Measurements from ENCODE around the gene MS4A1. TPM values are rescaled to one million over a fixed set of nuclear protein-coding genes. Genes with fewer than 3 reads are reported as not detected.

Gene MS4A1
- total RNA-seq, 1 experiment from 2014 or later, result not detected

- H3K9me3 ChIP-seq (ENCODE audit: control insufficient read depth, low read depth, low read length), result no peaks in the 10 kb centered on the region
- H2BK12ac ChIP-seq (ENCODE audit: insufficient read length, low read depth, low read length), result no peak overlapping the region
- no peak overlapping the region for H2BK15ac ChIP-seq (ENCODE audit: low read depth, low read length)
- no peaks in the 10 kb centered on the region for H3K27me3 ChIP-seq (ENCODE audit: insufficient read depth, low read length)
- H4K20me1 ChIP-seq (ENCODE audit: control insufficient read depth, insufficient read depth, insufficient read length), result no peaks in the 10 kb centered on the region
- H3K79me2 ChIP-seq (ENCODE audit: insufficient read depth, low read length), result no peaks in the 10 kb centered on the region
- no peaks in the 10 kb centered on the region for H3K23me2 ChIP-seq (ENCODE audit: insufficient read length, low read depth, low read length, poor library complexity, severe bottlenecking)
- Mint-ChIP-seq H3K36me3 (ENCODE audit: insufficient read depth in 1 of 3, low read depth in 3 of 3) (no peaks in the 10 kb centered on the region), H3K27me3 (ENCODE audit: low read depth) (peaks cover 3% of the 10 kb centered on the region; the same call in 1 of the 2 replicates), H3K4me1 (peaks cover 0 to 3% of the 10 kb centered on the region in 2 experiments; a peak in 2 of 4 replicates), H3K27ac (no peak overlapping the region; a peak in 1 of 7 replicates), H3K4me3 (no peak overlapping the region), H3K9me3 (no peaks in the 10 kb centered on the region)
- H2BK20ac ChIP-seq (ENCODE audit: low read depth, low read length, poor library complexity, severe bottlenecking), result no peak overlapping the region
- H2BK120ac ChIP-seq (ENCODE audit: low read depth, low read length, poor library complexity, severe bottlenecking), result no peak overlapping the region
- H2AK5ac ChIP-seq (ENCODE audit: insufficient read length, low read length), result no peak overlapping the region
- H3K4me2 ChIP-seq (ENCODE audit: insufficient read depth, insufficient read length, low read length), result no peak overlapping the region
- no peak overlapping the region for H3K9ac ChIP-seq (ENCODE audit: extremely low read depth, insufficient read length, low read length)
- no peak overlapping the region for H4K5ac ChIP-seq (ENCODE audit: insufficient read length, low read depth, low read length)
- H4K8ac ChIP-seq (replicated peaks; ENCODE audit: insufficient read length, low read depth, low read length), result no peak overlapping the region
- no peak for DNase-seq
- peak overlapping the region; percentile 42 for H2AFZ ChIP-seq (ENCODE audit: low read length)
- no peak overlapping the region for H3K56ac ChIP-seq (ENCODE audit: insufficient read length, low read depth, low read length)
- no peak overlapping the region for H4K91ac ChIP-seq (ENCODE audit: insufficient read length, low read depth, low read length)
- no peak overlapping the region for H3K14ac ChIP-seq (ENCODE audit: insufficient read depth, low read length)
- no peak overlapping the region for H3T11ph ChIP-seq (ENCODE audit: low read length)
- H3K18ac ChIP-seq (ENCODE audit: insufficient read length, low read depth, low read length), result no peak overlapping the region
- no peaks in the 10 kb centered on the region for H3K79me1 ChIP-seq (ENCODE audit: insufficient read depth, low read depth, low read length, poor library complexity, severe bottlenecking)
- no peak overlapping the region for H3K23ac ChIP-seq (ENCODE audit: insufficient read length, low read depth, low read length)
- H3K4ac ChIP-seq (ENCODE audit: low read depth, low read length), result no peak overlapping the region
- no peak overlapping the region for H3K27ac ChIP-seq (ENCODE audit: insufficient read length, low read depth, low read length)
- TF ChIP-seq CTCF (conservative IDR thresholded peaks at IDR 0.05), result no peak
- no CpG with 5 or more reads among the region's 2 CpGs for WGBS (ENCODE audit: extremely low coverage, insufficient read length, low lambda C conversion rate)
- no peak overlapping the region for H2BK5ac ChIP-seq (ENCODE audit: insufficient read length, low read length)
- no peaks in the 10 kb centered on the region for H3K4me1 ChIP-seq (ENCODE audit: insufficient read depth, low read length)
These were observed 27.1 kb upstream of the MS4A1 start for GRCh38 chr11:60428517-60428916.

Data from H9 (cell line).